GM19463 (cell line): Measurements from ENCODE around the gene FAM229A.
"Not testable (repeated sequence)": the region's sequence is repeated elsewhere in the genome, so short reads cannot be mapped to it uniquely, and the experiment has no call there.

ENCODE experiments used
- ATAC-seq: cut with Tn5 transposase; IDR thresholded peaks from one replicate; pipeline ENCODE4 v1.9.1; 2021; ENCODE audit warnings: mild to moderate bottlenecking, moderate library complexity; ENCODE audit not compliant: unreplicated experiment

FAM229A gene

GRCh38 chr1:32377541-32378220, 15.4 kb upstream of the FAM229A start:
- no peak for ATAC-seq

GRCh38 chr1:32376199-32376598, 13.9 kb upstream of the FAM229A start:
- no peak for ATAC-seq

GRCh38 chr1:32373996-32374592, 11.8 kb upstream of the FAM229A start:
- no peak for ATAC-seq

GRCh38 chr1:32372149-32372756, 10.0 kb upstream of the FAM229A start:
- ATAC-seq: no peak

- no peak for ATAC-seq
Measured at GRCh38 chr1:32367912-32368635, 5.8 kb upstream of the FAM229A start.

GRCh38 chr1:32365445-32365844, 3.2 kb upstream of the FAM229A start:
- no peak for ATAC-seq

GRCh38 chr1:32364836-32365235, 2.6 kb upstream of the FAM229A start:
- no peak for ATAC-seq

GRCh38 chr1:32363713-32364112, 1.4 kb upstream of the FAM229A start:
- ATAC-seq: no peak

GRCh38 chr1:32361674-32362473, 411 bp downstream of the FAM229A start:
- no peak for ATAC-seq

DNA sequence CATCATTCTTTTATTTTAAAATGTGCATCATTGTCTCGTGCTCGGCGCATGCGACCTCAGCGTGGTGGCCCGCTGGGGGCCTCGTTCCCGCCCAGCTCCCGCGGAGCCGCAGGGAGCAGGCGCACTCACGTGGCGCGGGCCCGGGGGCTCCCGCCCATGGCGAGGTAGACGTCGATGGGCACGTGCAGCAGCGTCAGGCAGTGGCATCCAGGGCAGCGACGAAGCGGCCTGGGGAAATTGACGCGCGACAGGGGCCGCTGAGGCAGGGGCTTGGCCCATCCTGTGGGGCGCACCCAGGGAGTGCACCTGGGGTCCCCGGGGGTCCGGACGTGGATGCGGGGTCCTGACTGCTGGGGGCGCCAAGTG, 994 bp downstream of the FAM229A start:
- ATAC-seq: no peak

- no peak for ATAC-seq
Measured at GRCh38 chr1:32358435-32358834, 3.9 kb downstream of the FAM229A start.

DNA sequence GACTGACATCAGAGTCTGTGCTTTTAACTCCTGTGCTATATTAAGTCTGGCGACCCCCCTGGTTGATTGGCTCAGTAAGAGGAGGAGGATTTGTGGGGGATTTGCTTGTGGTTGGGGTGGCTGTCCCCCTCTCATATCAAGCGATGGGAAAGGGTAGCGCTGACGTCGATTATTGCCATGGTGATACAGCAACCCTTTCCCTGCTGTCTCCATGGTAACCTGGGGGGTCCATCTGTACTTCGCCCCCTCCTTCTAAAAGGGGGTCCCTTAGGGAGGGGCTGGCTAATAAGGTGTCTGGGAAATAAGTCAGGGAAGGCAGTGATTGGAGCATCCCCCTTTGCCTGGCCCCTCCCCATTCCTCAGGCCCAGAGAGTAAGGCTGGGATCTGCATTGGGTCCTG, 4.7 kb downstream of the FAM229A start:
- ATAC-seq: no peak

GRCh38 chr1:32356478-32356877, 5.8 kb downstream of the FAM229A start:
- no peak for ATAC-seq

GRCh38 chr1:32355778-32356177, 6.5 kb downstream of the FAM229A start:
- ATAC-seq: not testable (repeated sequence)

DNA sequence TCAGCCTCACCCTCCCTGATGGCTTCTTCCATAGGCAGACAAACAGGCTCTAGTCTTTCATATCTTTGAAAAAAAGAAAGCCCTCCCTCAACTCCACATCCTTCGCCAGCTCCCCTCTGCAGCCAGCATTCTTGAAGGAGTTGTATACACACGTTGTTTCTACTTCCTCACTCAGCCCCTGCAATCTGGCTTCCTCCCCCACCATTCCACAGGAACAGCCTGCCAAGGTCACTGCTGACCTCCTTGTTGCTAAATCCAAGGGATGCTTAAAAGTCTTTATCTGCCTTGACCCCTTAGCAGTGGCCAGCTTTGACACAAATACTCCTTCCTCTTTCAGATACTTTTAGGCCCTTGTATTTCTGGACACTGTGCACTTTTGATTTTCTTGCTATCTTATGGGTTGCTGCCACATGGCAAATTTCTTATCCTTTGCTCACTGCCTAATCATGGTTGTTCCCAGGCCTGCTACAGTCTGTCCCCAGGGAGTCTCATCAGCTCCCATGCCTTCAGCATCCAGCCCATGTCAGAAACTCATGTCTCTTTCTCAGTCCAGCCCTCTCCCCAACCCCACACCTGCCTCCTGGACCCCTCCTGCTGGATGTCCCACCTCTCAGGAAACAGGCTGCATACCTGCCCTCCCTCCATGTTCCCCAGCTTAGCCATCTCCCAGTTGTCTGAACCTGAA, 8.3 kb downstream of the FAM229A start:
- no peak for ATAC-seq

DNA sequence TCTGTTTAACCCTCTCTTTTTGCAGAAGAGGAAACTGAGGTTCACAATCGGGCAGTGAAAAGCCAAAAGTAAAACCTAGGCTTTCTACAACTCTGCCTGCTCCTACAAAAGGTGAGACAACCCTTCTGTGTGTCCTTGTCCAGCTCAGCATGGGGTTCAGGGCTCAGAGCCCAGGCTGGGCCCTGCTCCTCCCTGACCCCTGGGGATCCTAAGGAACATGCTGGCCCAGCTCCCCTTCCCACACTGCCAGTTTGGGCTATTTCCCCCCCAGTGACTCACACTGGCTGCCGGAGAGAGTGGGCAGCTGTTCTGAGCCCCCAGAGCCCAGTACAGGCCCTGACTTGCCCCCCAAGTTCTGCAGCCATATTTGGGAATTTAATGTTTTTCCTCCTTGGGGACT, 8.9 kb downstream of the FAM229A start:
- no peak for ATAC-seq

GRCh38 chr1:32352831-32353383, 9.4 kb downstream of the FAM229A start:
- ATAC-seq: no peak

- no peak for ATAC-seq
Measured at GRCh38 chr1:32352239-32352745, 10.0 kb downstream of the FAM229A start.

- ATAC-seq: peak; percentile 89
Measured at GRCh38 chr1:32351399-32352238, 10.7 kb downstream of the FAM229A start.
